HepG2 (cell line): Measurements from ENCODE around the gene BST2. TPM values are rescaled to one million over a fixed set of nuclear protein-coding genes. Genes with fewer than 3 reads are reported as not detected.

Source experiments
- BRD4 ChIP-seq: sonication (generic); formaldehyde crosslinking; IDR thresholded peaks from 2 replicates; pipeline ENCODE4 v1.4.0; 2020; ENCODE audit warnings: missing genetic modification reagents
- EP300 ChIP-seq, 3 experiments: sonication (generic) in 1 of 3; formaldehyde crosslinking in 1 of 3; IDR thresholded peaks; 2 replicates each; pipeline versions ENCODE4 v1.5.1 to v1.6.1; 2011 to 2020; ENCODE audit warnings: low read depth in 2 of 3, low read length in 2 of 3, borderline replicate concordance in 1 of 3, improper control_type of control experiment in 1 of 3, mild to moderate bottlenecking in 1 of 3, missing genetic modification reagents in 1 of 3, moderate library complexity in 1 of 3
- NCOA2 ChIP-seq: sonication (generic); formaldehyde crosslinking; IDR thresholded peaks from 2 replicates; pipeline ENCODE4 v1.8.0; 2022; ENCODE audit warnings: inconsistent platforms
- POLR2AphosphoS2 ChIP-seq: IDR thresholded peaks from 2 replicates; pipeline ENCODE4 v1.6.1; 2011; ENCODE audit warnings: low read depth, low read length, improper control_type of control experiment
- SOX5 ChIP-seq: IDR thresholded peaks from 2 replicates; pipeline ENCODE4 v1.6.1; 2016; ENCODE audit warnings: borderline replicate concordance
- ZBTB38 ChIP-seq: sonication (generic); formaldehyde crosslinking; IDR thresholded peaks from 2 replicates; pipeline ENCODE4 v1.5.1; 2020; ENCODE audit warnings: mild to moderate bottlenecking, missing genetic modification reagents
- ZBTB39 ChIP-seq: sonication (generic); formaldehyde crosslinking; IDR thresholded peaks from 2 replicates; pipeline ENCODE4 v1.5.0; 2020; ENCODE audit warnings: missing genetic modification reagents
- ZNF136 ChIP-seq: sonication (generic); formaldehyde crosslinking; IDR thresholded peaks from 2 replicates; pipeline ENCODE4 v1.8.1; 2022; ENCODE audit warnings: low read depth, mild to moderate bottlenecking, moderate library complexity, missing genetic modification reagents
- ZNF230 ChIP-seq: sonication (generic); formaldehyde crosslinking; IDR thresholded peaks from 2 replicates; pipeline ENCODE4 v1.4.0; 2020; ENCODE audit warnings: mild to moderate bottlenecking, missing genetic modification reagents
- ZNF275 ChIP-seq: sonication (generic); formaldehyde crosslinking; IDR thresholded peaks from 2 replicates; pipeline ENCODE4 v1.8.0; 2022; ENCODE audit warnings: missing genetic modification reagents, mild to moderate bottlenecking, inconsistent platforms, borderline replicate concordance
- ZNF546 ChIP-seq: sonication (generic); formaldehyde crosslinking; conservative IDR thresholded peaks from 2 replicates; pipeline ENCODE4 v1.8.1; 2023; ENCODE audit warnings: mild to moderate bottlenecking, missing genetic modification reagents
- ZNF609 ChIP-seq: sonication (generic); formaldehyde crosslinking; IDR thresholded peaks from 2 replicates; pipeline ENCODE4 v1.4.0; 2020; ENCODE audit warnings: mild to moderate bottlenecking, missing genetic modification reagents, borderline replicate concordance
- ZNF629 ChIP-seq: sonication (generic); formaldehyde crosslinking; conservative IDR thresholded peaks from 2 replicates; pipeline ENCODE4 v1.5.0; 2020; ENCODE audit warnings: missing genetic modification reagents
- ZNF737 ChIP-seq: sonication (generic); formaldehyde crosslinking; IDR thresholded peaks from 2 replicates; pipeline ENCODE4 v1.5.0; 2020; ENCODE audit warnings: missing genetic modification reagents, mild to moderate bottlenecking, borderline replicate concordance
- polyA plus RNA-seq, 8 experiments: library from polyadenylated mRNA; depleted of rRNA in 3 of 8; stranded (reverse) in 7 of 8; unstranded in 1 of 8; fragments of >200 nt; fragmentation: Illumina TruSeq in 4 of 8; extraction: Trizol in 4 of 8; gene quantifications; 2 replicates each; pipeline versions ENCODE4 v1.2.1 to v1.2.3, GENCODE V29; 2011 to 2016; ENCODE audit warnings: low read depth in 4 of 8, missing spikeins in 1 of 8, mixed read lengths in 1 of 8; ENCODE audit not compliant: insufficient read depth in 1 of 8
- total RNA-seq, 5 experiments: library from RNA; depleted of rRNA; stranded (reverse); fragments of >200 nt; fragmentation: Illumina TruSeq; extraction: Trizol; gene quantifications; 2 replicates each; pipeline ENCODE4 v1.2.3, GENCODE V29; 2016; ENCODE audit warnings: low read depth in 1 of 5
- TF ChIP-seq, protein P1 (sequence below): sonication (generic); formaldehyde crosslinking; IDR thresholded peaks from 2 replicates; pipeline ENCODE4 v1.4.0; 2020; ENCODE audit warnings: missing genetic modification reagents, borderline replicate concordance
- TF ChIP-seq, protein P2 (sequence below): IDR thresholded peaks from 2 replicates; pipeline ENCODE4 v1.6.1; 2016; ENCODE audit warnings: low read depth, borderline replicate concordance

Gene BST2
- total and polyA plus RNA-seq, 2 of the 13 experiments (the other 11 are each of a cell fraction or from before 2014, with no cell fraction given) = 58.8 to 93.8 TPM

- TF ChIP-seq ZBTB39 (CRISPR knock-in tag) = no peak
- no peak for TF ChIP-seq EP300 (IDR thresholded peaks at IDR 0.05; ENCODE audit: low read depth in 2 of 2, low read length in 2 of 2)
- TF ChIP-seq EP300 (CRISPR knock-in tag; IDR thresholded peaks at IDR 0.05; ENCODE audit: borderline replicate concordance) = peak; percentile 18; the same call in 1 of the 2 replicates
- TF ChIP-seq, protein P1, sequence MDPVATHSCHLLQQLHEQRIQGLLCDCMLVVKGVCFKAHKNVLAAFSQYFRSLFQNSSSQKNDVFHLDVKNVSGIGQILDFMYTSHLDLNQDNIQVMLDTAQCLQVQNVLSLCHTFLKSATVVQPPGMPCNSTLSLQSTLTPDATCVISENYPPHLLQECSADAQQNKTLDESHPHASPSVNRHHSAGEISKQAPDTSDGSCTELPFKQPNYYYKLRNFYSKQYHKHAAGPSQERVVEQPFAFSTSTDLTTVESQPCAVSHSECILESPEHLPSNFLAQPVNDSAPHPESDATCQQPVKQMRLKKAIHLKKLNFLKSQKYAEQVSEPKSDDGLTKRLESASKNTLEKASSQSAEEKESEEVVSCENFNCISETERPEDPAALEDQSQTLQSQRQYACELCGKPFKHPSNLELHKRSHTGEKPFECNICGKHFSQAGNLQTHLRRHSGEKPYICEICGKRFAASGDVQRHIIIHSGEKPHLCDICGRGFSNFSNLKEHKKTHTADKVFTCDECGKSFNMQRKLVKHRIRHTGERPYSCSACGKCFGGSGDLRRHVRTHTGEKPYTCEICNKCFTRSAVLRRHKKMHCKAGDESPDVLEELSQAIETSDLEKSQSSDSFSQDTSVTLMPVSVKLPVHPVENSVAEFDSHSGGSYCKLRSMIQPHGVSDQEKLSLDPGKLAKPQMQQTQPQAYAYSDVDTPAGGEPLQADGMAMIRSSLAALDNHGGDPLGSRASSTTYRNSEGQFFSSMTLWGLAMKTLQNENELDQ (CRISPR knock-in tag) = no peak
- 0 out of 2 replicates have a peak, but pooled peaks have one; percentile 19 for TF ChIP-seq ZNF546 (CRISPR knock-in tag)
- peak; percentile 33; the same call in 1 of the 2 replicates for TF ChIP-seq SOX5 (CRISPR knock-in tag)
- TF ChIP-seq ZNF136 (CRISPR knock-in tag) = 0 out of 2 replicates have a peak, but pooled peaks have one; percentile 53
- no peak for TF ChIP-seq ZNF609 (CRISPR knock-in tag)
- 0 out of 2 replicates have a peak, but pooled peaks have one; percentile 39 for TF ChIP-seq BRD4 (CRISPR knock-in tag)
- TF ChIP-seq POLR2AphosphoS2 = no peak
- TF ChIP-seq ZNF275 (CRISPR knock-in tag) = no peak
- peak; percentile 18; the same call in 1 of the 2 replicates for TF ChIP-seq ZNF629 (CRISPR knock-in tag)
- no peak for TF ChIP-seq ZNF230 (CRISPR knock-in tag)
- peak; percentile 31 for TF ChIP-seq NCOA2 (CRISPR knock-in tag)
- TF ChIP-seq, protein P2, sequence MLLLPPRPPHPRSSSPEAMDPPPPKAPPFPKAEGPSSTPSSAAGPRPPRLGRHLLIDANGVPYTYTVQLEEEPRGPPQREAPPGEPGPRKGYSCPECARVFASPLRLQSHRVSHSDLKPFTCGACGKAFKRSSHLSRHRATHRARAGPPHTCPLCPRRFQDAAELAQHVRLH (CRISPR knock-in tag) = peak; percentile 46; the same call in 1 of the 2 replicates
- TF ChIP-seq ZBTB38 (CRISPR knock-in tag) = peak; percentile 34; the same call in 1 of the 2 replicates
- no peak for TF ChIP-seq ZNF737 (CRISPR knock-in tag)
Measured at GRCh38 chr19:17405250-17406045, at the start of gene BST2 (continued).
